HCT116 (cell line): Measurements from ENCODE around the gene SPINT4. TPM values are rescaled to one million over a fixed set of nuclear protein-coding genes. Genes with fewer than 3 reads are reported as not detected.

Experiments used
- ATAC-seq: fragments of 200-7000 bp; cut with Tn5 transposase; 2 replicates; pipeline ENCODE4 v1.9.1; 2020; ENCODE audit warnings: mild to moderate bottlenecking, moderate library complexity
- BruUV-seq: library from RNA; stranded (reverse); fragments of 400-500 nt; replicated peaks from 2 replicates; lab custom pipeline; 2021; lab: Mats Ljungman, UMichigan
- CTCF ChIA-PET: fragments of 300-600 bp; sonication (Branson Sonifier 250); formaldehyde crosslinking; loops from one replicate; lab custom pipeline; 2021; ENCODE audit warnings: antibody characterized with exemption; lab: Charles Lee
- POLR2A ChIA-PET: fragments of 300-600, 350-600 bp; sonication (Branson Sonifier 250); formaldehyde crosslinking; loops from one replicate; lab custom pipeline; 2021; ENCODE audit warnings: antibody characterized with exemption; lab: Charles Lee
- RAD21 ChIA-PET, 2 experiments: fragments of 300-600 bp; sonication (Branson Sonifier 250); formaldehyde crosslinking; loops; one replicate each; lab custom pipeline; 2023; ENCODE audit warnings: low total read pairs in 2 of 2; ENCODE audit not compliant: uncharacterized antibody in 2 of 2, unreplicated experiment in 2 of 2, low non-redundant PET in 1 of 2; lab: Charles Lee
- DNase-seq: peaks from one replicate; pipeline ENCODE4 v3.0.0-alpha.2; 2010; ENCODE audit warnings: low read depth, low spot score
- H2AFZ ChIP-seq: fragments of 200-600 bp; shearing (Covaris generic), sonication (generic); 2 replicates; pipeline ENCODE4 v1.6.1; 2017; ENCODE audit warnings: low read depth, mixed run types, mixed read lengths, antibody characterized with exemption, low read length; ENCODE audit not compliant: poor library complexity, severe bottlenecking
- H3K27ac ChIP-seq: 2 replicates; pipeline ENCODE4 v1.5.1; 2012; ENCODE audit warnings: low read depth, low read length
- H3K27me3 ChIP-seq: fragments of 200-600 bp; sonication (generic); 2 replicates; pipeline ENCODE4 v1.6.1; 2016; ENCODE audit warnings: mixed run types, low read length, mixed read lengths; ENCODE audit not compliant: insufficient read depth
- H3K36me3 ChIP-seq, 2 experiments: fragments of 200-500 bp in 1 of 2; fragments of 200-600 bp in 1 of 2; sonication (Bioruptor generic) in 1 of 2; sonication (generic) in 1 of 2; 2 replicates each; pipeline versions ENCODE4 v1.5.1 to v1.6.1; 2014 to 2016; ENCODE audit warnings: low read length in 2 of 2, inconsistent platforms in 1 of 2, mixed read lengths in 1 of 2, mixed run types in 1 of 2; ENCODE audit not compliant: insufficient read depth in 2 of 2, control insufficient read depth in 1 of 2
- H3K4me1 ChIP-seq, 2 experiments: fragments of 200-600 bp in 1 of 2; sonication (generic) in 1 of 2; 2 replicates each; pipeline versions ENCODE4 v1.5.1 to v1.6.1; 2012 to 2017; ENCODE audit warnings: low read length in 2 of 2, inconsistent platforms in 1 of 2, mild to moderate bottlenecking in 1 of 2, mixed read lengths in 1 of 2, mixed run types in 1 of 2, moderate library complexity in 1 of 2; ENCODE audit not compliant: insufficient read depth in 2 of 2, control insufficient read depth in 1 of 2
- H3K4me2 ChIP-seq: fragments of 200-600 bp; sonication (generic); 2 replicates; pipeline ENCODE4 v1.6.1; 2017; ENCODE audit warnings: mixed run types, low read length, mixed read lengths
- H3K4me3 ChIP-seq, 2 experiments: fragments of 200-600 bp in 1 of 2; sonication (generic) in 1 of 2; replicated peaks in 1 of 2; 2 replicates each; pipeline ENCODE4 v1.5.1; 2011 to 2016; ENCODE audit warnings: low read length in 2 of 2, control low read depth in 1 of 2, low read depth in 1 of 2, mild to moderate bottlenecking in 1 of 2, mixed read lengths in 1 of 2, mixed run types in 1 of 2
- H3K79me2 ChIP-seq: fragments of 200-600 bp; sonication (generic); 2 replicates; pipeline ENCODE4 v1.6.1; 2017; ENCODE audit warnings: mild to moderate bottlenecking, mixed run types, low read length, moderate library complexity, mixed read lengths; ENCODE audit not compliant: insufficient read depth
- H3K9ac ChIP-seq: fragments of 200-600 bp; sonication (generic); 2 replicates; pipeline ENCODE4 v1.6.1; 2016; ENCODE audit warnings: low read length, mixed read lengths
- H3K9me2 ChIP-seq: fragments of 200-600 bp; sonication (generic), shearing (Covaris generic); 2 replicates; pipeline ENCODE4 v1.6.1; 2017; ENCODE audit warnings: mixed run types, mild to moderate bottlenecking, moderate library complexity; ENCODE audit not compliant: insufficient read depth
- H3K9me3 ChIP-seq, 2 experiments: fragments of 200-500 bp in 1 of 2; fragments of 200-600 bp in 1 of 2; sonication (Bioruptor generic) in 1 of 2; sonication (generic) in 1 of 2; 2 replicates each; pipeline ENCODE4 v1.6.1; 2014 to 2017; ENCODE audit warnings: low read length in 2 of 2, mixed read lengths in 2 of 2, inconsistent platforms in 1 of 2, low read depth in 1 of 2, mild to moderate bottlenecking in 1 of 2, mixed run types in 1 of 2, moderate library complexity in 1 of 2; ENCODE audit not compliant: control insufficient read depth in 1 of 2, insufficient read depth in 1 of 2
- H4K20me1 ChIP-seq: fragments of 200-600 bp; sonication (generic), shearing (Covaris generic); 2 replicates; pipeline ENCODE4 v1.6.1; 2017; ENCODE audit warnings: mixed run types, mild to moderate bottlenecking, moderate library complexity; ENCODE audit not compliant: insufficient read depth
- RAD21 ChIP-seq: IDR thresholded peaks from 2 replicates; pipeline ENCODE4 v1.6.1; 2012; ENCODE audit warnings: low read depth, mild to moderate bottlenecking
- intact Hi-C: fragments of 100-400 bp; cut with micrococcal nuclease; formaldehyde crosslinking; loops from 2 replicates; pipeline ENCODE4 v1.10.0; 2022
- total RNA-seq: library from RNA; stranded (reverse); gene quantifications from one replicate; pipeline ENCODE4 v1.2.1, GENCODE V29; 2021; ENCODE audit not compliant: unreplicated experiment
- TF ChIP-seq, protein P1 (sequence below), 3 experiments: fragments of 200-600 bp in 1 of 3; sonication (generic) in 1 of 3; IDR thresholded peaks in 2 of 3; conservative IDR thresholded peaks in 1 of 3; 2 replicates each; pipeline ENCODE4 v1.5.1; 2012 to 2017; ENCODE audit warnings: low read depth in 2 of 3, low read length in 2 of 3, antibody characterized with exemption in 1 of 3, borderline replicate concordance in 1 of 3, control low read depth in 1 of 3, mild to moderate bottlenecking in 1 of 3, mixed read lengths in 1 of 3, mixed run types in 1 of 3, moderate library complexity in 1 of 3; ENCODE audit not compliant: insufficient read depth in 1 of 3
- TF ChIP-seq, protein P2 (sequence below): IDR thresholded peaks from 2 replicates; pipeline ENCODE4 v1.6.1; 2012
- TF ChIP-seq, protein P3 (sequence below): IDR thresholded peaks from 2 replicates; pipeline ENCODE4 v1.6.1; 2011; ENCODE audit warnings: mild to moderate bottlenecking, low read length, moderate library complexity; ENCODE audit not compliant: insufficient replicate concordance; ENCODE audit errors: extremely low read depth

Gene SPINT4
- total RNA-seq, 1 experiment from 2014 or later: not detected

DNA sequence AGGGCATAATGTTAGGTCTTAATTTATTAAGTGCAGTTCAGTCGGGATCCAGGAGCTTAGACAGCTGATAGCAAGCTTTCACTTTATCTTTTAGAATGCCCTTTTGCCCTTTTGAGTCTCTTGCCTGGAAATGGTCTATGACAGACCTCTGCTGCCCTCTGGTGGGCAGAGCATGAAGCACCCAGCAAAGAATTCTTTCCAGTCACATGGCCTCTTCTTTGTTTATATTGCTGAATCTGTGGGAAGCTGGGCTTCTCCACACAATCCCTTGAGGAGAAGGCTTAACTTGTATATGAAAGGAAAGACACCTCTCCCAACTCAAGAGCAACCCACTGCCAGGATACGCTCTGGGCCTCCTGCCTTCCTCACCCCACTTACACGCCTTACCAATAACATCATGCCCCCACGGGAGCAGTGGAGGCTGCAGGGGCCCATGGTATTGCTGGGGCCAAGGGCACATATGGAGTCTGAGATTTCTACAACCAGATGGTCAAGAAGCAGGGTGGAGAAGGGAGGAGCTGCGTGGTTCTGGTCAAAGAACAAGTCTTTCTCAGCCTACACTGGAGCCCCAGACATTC is 49.1 kb downstream of the SPINT4 start:
- no TSS peak for BruUV-seq
- peak; percentile 61 for DNase-seq
- no peak overlapping the region for H3K4me2 ChIP-seq
- no peak overlapping the region for H3K9ac ChIP-seq
- ATAC-seq: peak; percentile 87
- H3K27ac ChIP-seq: no peak overlapping the region; the same call in 1 of the 2 replicates
- H3K9me2 ChIP-seq: no peaks in the 10 kb centered on the region
- RAD21 ChIA-PET: interaction anchor here (0.5 to 2.0 kb wide), 12 partner anchors 9 to 470 kb away, joined by 3 to 10 read pairs (median 4); partner anchors contain the start of gene WFDC10A (in 2 of the 2)
- no peaks in the 10 kb centered on the region for H3K79me2 ChIP-seq
- H3K4me3 ChIP-seq: no peak overlapping the region
- POLR2A ChIA-PET: interaction anchor here (1.2 kb wide), 1 partner anchor 9 kb away, joined by 6 read pairs; no protein-coding TSS in a partner anchor
- H3K36me3 ChIP-seq: no peaks in the 10 kb centered on the region
- TF ChIP-seq, protein P1, sequence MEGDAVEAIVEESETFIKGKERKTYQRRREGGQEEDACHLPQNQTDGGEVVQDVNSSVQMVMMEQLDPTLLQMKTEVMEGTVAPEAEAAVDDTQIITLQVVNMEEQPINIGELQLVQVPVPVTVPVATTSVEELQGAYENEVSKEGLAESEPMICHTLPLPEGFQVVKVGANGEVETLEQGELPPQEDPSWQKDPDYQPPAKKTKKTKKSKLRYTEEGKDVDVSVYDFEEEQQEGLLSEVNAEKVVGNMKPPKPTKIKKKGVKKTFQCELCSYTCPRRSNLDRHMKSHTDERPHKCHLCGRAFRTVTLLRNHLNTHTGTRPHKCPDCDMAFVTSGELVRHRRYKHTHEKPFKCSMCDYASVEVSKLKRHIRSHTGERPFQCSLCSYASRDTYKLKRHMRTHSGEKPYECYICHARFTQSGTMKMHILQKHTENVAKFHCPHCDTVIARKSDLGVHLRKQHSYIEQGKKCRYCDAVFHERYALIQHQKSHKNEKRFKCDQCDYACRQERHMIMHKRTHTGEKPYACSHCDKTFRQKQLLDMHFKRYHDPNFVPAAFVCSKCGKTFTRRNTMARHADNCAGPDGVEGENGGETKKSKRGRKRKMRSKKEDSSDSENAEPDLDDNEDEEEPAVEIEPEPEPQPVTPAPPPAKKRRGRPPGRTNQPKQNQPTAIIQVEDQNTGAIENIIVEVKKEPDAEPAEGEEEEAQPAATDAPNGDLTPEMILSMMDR (IDR thresholded peaks at IDR 0.05 in 2 of 3, conservative IDR thresholded peaks at IDR 0.05 in 1 of 3; ENCODE audit: borderline replicate concordance in 1 of 3, insufficient read depth in 1 of 3, low read depth in 2 of 3, low read length in 2 of 3): peak; percentile 84 to 97 (median 96)
- TF ChIP-seq, protein P2, sequence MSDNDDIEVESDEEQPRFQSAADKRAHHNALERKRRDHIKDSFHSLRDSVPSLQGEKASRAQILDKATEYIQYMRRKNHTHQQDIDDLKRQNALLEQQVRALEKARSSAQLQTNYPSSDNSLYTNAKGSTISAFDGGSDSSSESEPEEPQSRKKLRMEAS: peak; percentile 66; the same call in 1 of the 2 replicates
- TF ChIP-seq, protein P3, sequence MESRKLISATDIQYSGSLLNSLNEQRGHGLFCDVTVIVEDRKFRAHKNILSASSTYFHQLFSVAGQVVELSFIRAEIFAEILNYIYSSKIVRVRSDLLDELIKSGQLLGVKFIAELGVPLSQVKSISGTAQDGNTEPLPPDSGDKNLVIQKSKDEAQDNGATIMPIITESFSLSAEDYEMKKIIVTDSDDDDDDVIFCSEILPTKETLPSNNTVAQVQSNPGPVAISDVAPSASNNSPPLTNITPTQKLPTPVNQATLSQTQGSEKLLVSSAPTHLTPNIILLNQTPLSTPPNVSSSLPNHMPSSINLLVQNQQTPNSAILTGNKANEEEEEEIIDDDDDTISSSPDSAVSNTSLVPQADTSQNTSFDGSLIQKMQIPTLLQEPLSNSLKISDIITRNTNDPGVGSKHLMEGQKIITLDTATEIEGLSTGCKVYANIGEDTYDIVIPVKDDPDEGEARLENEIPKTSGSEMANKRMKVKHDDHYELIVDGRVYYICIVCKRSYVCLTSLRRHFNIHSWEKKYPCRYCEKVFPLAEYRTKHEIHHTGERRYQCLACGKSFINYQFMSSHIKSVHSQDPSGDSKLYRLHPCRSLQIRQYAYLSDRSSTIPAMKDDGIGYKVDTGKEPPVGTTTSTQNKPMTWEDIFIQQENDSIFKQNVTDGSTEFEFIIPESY: no peak
- TF ChIP-seq RAD21: peak; percentile 99
- intact Hi-C loops: loop anchor here (1.0 to 10.0 kb wide), 8 partner anchors 142 to 726 kb away; partner anchors contain the start of gene WFDC10A
- CTCF ChIA-PET: interaction anchor here (0.6 to 2.9 kb wide), 50 partner anchors 9 to 675 kb away, joined by 3 to 30 read pairs (median 4); partner anchors contain the start of genes EPPIN, MATN4, PIGT and SYS1
- no peaks in the 10 kb centered on the region; the same call in 1 of the 2 replicates for H3K27me3 ChIP-seq
- H4K20me1 ChIP-seq: no peaks in the 10 kb centered on the region
- peaks cover 2 to 19% of the 10 kb centered on the region in 2 experiments; a peak in 1 of 4 replicates for H3K4me1 ChIP-seq
- peak overlapping the region; percentile 47 for H2AFZ ChIP-seq
- H3K9me3 ChIP-seq: no peaks in the 10 kb centered on the region
